ENCODE measurements around the gene HTR7. TPM values are rescaled to one million over a fixed set of nuclear protein-coding genes. Genes with fewer than 3 reads are reported as not detected.
"Not testable (repeated sequence)": the region's sequence is repeated elsewhere in the genome, so short reads cannot be mapped to it uniquely, and the experiment has no call there.

HTR7 gene
- total and polyA plus RNA-seq, 7 donors = 0.31 to 1.4 (median 0.75) TPM; not detected in 1

GRCh38 chr10:90817128-90817889 lies 40.5 kb downstream of the HTR7 start:
- no peak for DNase-seq
- WGBS, 2 donors = 65 to 90% methylated on average over 2 of the region's 2 CpGs
- no peaks in the 10 kb centered on the region for H3K9me3 ChIP-seq
- TF ChIP-seq CTCF (IDR thresholded peaks at IDR 0.05) (no peak), EP300 (IDR thresholded peaks at IDR 0.05) (no peak), POLR2AphosphoS5 (IDR thresholded peaks at IDR 0.05) (no peak), POLR2A (IDR thresholded peaks at IDR 0.05) (no peak)
- no peaks in the 10 kb centered on the region for H3K4me1 ChIP-seq
- H3K27ac ChIP-seq = no peak overlapping the region
- no peaks in the 10 kb centered on the region for H3K27me3 ChIP-seq
- H3K36me3 ChIP-seq = no peaks in the 10 kb centered on the region
- no peak overlapping the region for H3K4me3 ChIP-seq
- intact Hi-C loops (cut with DNase I) = no loop called here

GRCh38 chr10:90816466-90816865 lies 41.4 kb downstream of the HTR7 start:
- 65 to 78% methylated on average over 5 of the region's 5 CpGs for WGBS, 2 donors
- no peak for DNase-seq
- no peaks in the 10 kb centered on the region for H3K4me1 ChIP-seq
- no peak overlapping the region for H3K4me3 ChIP-seq
- H3K36me3 ChIP-seq = no peaks in the 10 kb centered on the region
- intact Hi-C loops (cut with DNase I) = no loop called here
- no peak for TF ChIP-seq EP300 (IDR thresholded peaks at IDR 0.05)
- H3K27ac ChIP-seq = no peak overlapping the region
- H3K27me3 ChIP-seq = no peaks in the 10 kb centered on the region
- H3K9me3 ChIP-seq = no peaks in the 10 kb centered on the region

- no peak for TF ChIP-seq POLR2A (IDR thresholded peaks at IDR 0.05)
- TF ChIP-seq POLR2AphosphoS5 (IDR thresholded peaks at IDR 0.05) = no peak
- no peak for TF ChIP-seq CTCF (IDR thresholded peaks at IDR 0.05)
- no peak for TF ChIP-seq EP300 (IDR thresholded peaks at IDR 0.05)
- Histone ChIP-seq H3K36me3 (no peaks in the 10 kb centered on the region), H3K9me3 (no peaks in the 10 kb centered on the region), H3K27me3 (no peaks in the 10 kb centered on the region), H3K27ac (no peak overlapping the region), H3K4me3 (no peak overlapping the region), H3K4me1 (no peaks in the 10 kb centered on the region)
- intact Hi-C loops (cut with DNase I) = no loop called here
- no peak for DNase-seq
- WGBS, 2 donors = 89 to 92% methylated on average over 7 of the region's 7 CpGs
These were observed 44.1 kb downstream of the HTR7 start for GRCh38 chr10:90813594-90814365.

DNA sequence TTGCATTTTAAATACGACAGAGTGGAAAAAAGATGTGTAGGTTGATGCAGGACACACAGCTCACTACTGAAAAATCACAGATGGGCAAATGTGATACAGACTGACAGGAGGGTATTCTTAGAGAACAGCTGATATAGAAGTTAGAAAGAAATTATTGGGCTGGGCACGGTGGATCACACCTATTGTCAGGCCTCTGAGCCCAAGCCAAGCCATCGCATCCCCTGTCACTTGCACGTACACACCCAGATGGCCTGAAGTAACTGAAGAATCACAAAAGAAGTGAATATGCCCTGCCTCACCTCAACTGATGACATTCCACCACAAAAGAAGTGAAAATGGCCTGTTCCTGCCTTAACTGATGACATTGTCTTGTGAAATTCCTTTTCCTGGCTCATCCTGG lies 50.7 kb downstream of the HTR7 start:
- DNase-seq; H3K9me3 ChIP-seq; H3K4me3 ChIP-seq; H3K4me1 ChIP-seq; H3K36me3 ChIP-seq; H3K27ac ChIP-seq; H3K27me3 ChIP-seq; intact Hi-C loops (cut with DNase I): not testable (repeated sequence)
- 86 to 89% methylated on average over 4 of the region's 4 CpGs for WGBS, 2 donors

- WGBS, 2 donors = 84 to 87% methylated on average over 1 of the region's 1 CpG
- Histone ChIP-seq H3K27ac (no peak overlapping the region), H3K36me3 (no peaks in the 10 kb centered on the region), H3K27me3 (no peaks in the 10 kb centered on the region), H3K4me3 (no peak overlapping the region), H3K9me3 (no peaks in the 10 kb centered on the region), H3K4me1 (no peaks in the 10 kb centered on the region)
- TF ChIP-seq EP300 (IDR thresholded peaks at IDR 0.05) (no peak), CTCF (IDR thresholded peaks at IDR 0.05) (no peak), POLR2A (IDR thresholded peaks at IDR 0.05) (no peak)
- intact Hi-C loops (cut with DNase I) = no loop called here
- no peak for DNase-seq
These were observed 51.2 kb downstream of the HTR7 start for GRCh38 chr10:90806677-90807076.
